Stimulated activated CD8-positive, alpha-beta memory T cell treated with anti-CD3 and anti-CD28 coated beads, Interleukin-4, amount 100 ng/mL, for 1 hour (primary cell): ENCODE data around the gene MKLN1.
"Not testable (repeated sequence)": the region's sequence is repeated elsewhere in the genome, so short reads cannot be mapped to it uniquely, and the experiment has no call there.

Source experiments
- DNase-seq, 2 donors: peaks; one replicate each; pipeline ENCODE4 v3.0.0-alpha.2; 2020; ENCODE audit warnings: low read depth in 2 of 2, low spot score in 1 of 2

The MKLN1 gene

DNA sequence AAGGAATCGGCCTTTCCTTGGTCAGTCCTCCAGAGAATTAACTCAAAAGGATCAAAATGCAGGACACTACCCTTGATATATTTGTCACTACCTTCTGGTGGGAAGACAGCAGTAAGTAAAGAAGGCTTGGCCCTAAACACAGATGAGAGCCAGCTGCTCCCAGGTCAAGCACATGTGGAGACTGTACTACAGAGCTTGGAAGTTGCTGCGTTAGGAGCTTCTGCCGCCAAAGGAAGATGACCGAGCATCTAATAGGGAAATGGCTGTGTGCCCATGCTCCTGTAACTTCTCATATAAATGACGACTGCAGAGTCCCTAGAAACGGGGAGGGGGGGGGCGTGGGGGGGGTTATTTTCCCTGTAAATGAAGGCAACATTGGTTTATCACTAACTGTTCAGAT is 169.8 kb downstream of the MKLN1 start:
- no peak for DNase-seq

- no peak for DNase-seq
These were observed 170.7 kb downstream of the MKLN1 start for GRCh38 chr7:131498237-131498885.

DNA sequence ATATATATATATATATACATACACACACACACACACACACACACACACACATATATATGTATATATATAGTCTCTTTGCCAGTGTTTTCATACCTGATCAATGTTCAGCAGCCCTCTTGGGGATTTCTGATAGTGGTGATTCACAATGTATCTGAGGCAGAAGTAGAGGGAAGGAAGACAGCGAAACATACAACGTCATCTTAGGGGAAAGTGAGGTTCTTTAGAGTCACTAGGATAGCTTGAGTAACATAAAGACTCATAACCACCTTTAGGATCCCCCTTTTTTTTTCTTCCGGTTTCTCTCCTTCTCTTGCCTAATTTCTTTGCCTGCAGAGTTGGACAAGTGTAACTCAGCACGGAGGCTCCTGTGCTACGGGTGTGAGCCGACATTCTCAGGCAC is 172.1 kb downstream of the MKLN1 start:
- DNase-seq = no peak

- no peak for DNase-seq
These were observed 172.7 kb downstream of the MKLN1 start for GRCh38 chr7:131500357-131500756.

GRCh38 chr7:131501422-131501821 is 173.7 kb downstream of the MKLN1 start:
- no peak for DNase-seq

- no peak for DNase-seq
These were observed 174.4 kb downstream of the MKLN1 start for GRCh38 chr7:131501930-131502685.

- no peak for DNase-seq
These were observed 175.3 kb downstream of the MKLN1 start for GRCh38 chr7:131502810-131503508.

GRCh38 chr7:131503639-131504038 is 176.0 kb downstream of the MKLN1 start:
- DNase-seq = no peak

- no peak for DNase-seq
These were observed 176.7 kb downstream of the MKLN1 start for GRCh38 chr7:131504157-131504899.

DNA sequence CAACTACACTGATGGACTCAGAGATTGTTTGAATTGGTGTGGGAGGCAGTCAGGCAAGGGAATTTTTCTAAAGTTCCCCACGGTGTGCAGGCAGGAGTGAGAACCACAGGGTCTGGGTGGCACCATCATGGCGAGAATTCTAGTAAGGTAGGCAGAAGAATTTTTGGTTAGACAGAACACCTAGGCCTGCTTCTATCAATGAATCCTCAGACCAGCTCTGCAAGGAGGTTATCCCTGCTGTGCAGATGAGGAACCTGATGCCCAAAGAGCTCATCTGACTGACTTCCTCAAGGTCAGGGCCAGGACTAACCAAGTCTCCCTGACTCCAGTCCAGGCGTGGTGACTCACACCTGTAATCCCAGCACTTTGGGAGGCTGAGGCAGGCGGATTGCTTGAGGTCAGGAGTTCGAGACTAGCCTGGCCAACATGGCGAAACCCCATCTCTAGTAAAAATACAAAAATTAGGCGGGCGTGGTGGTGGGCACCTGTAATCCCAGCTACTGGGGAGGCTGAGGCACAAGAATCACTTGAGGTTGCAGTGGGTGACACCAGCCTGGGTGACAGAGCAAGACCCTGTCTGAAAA is 177.5 kb downstream of the MKLN1 start:
- not testable (repeated sequence) for DNase-seq

DNA sequence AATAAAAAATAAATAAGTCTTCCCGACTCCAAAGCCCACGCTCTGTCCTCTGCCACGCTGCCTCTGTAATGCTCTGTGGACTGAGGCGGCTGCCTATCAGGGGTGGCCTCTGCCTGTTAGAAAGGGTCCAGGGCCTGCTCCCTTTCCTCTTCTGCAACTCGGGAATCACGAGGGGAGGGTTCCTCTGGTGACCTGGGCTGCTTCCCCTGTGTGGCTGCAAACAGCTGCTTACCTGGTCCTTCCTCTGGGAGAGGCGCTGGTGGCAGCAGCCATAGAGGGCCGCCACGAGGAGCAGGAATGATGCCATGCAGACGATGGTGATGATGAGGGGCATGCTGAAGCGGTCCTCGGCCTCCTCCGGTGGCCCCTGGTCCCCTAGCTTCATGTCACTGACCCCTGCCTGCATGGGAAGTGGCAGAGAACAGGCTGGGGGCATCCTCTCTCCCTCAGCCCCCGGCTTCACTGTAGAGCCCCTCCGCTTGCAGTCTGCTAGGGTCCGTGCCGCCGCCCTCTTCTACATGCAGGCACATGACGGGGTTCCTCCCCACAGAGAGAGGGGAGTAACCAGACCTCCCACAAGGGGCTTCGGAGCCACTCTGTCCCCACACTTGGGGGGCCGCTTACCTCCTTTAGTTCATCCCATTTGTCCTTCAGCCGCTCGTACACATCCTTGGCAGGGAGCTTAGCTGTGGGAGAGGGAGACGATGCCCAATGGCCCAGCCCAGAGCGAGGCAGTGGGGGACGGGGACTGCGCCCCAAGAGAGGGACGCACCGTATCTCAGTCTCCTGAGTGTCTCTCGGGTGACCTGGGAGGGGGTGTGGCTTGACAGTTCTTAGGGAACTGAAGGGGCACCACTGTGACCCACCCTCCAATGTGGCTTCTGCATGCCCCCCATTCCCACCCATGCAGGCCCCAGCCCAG is 178.2 kb downstream of the MKLN1 start:
- DNase-seq = no peak

DNA sequence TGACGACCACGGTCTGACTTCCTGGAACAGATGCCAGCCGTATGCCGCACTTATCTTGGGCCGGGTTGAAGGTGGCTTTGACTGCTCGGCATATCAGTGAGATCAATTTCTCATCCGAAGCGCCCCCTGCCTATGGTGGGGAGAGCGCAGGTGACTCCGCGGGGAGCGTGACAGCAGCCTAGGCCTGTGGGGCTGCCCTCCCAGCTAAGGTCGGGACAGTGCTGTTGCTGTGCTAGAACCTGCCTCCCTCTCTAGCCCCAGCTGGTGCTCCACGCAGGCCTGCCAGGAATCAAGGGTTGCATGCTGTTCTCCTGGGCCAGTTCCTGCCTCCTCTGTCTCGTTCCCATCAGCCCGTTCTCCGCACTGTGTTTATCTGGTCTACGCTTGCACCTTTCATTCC is 178.9 kb downstream of the MKLN1 start:
- DNase-seq = no peak

DNA sequence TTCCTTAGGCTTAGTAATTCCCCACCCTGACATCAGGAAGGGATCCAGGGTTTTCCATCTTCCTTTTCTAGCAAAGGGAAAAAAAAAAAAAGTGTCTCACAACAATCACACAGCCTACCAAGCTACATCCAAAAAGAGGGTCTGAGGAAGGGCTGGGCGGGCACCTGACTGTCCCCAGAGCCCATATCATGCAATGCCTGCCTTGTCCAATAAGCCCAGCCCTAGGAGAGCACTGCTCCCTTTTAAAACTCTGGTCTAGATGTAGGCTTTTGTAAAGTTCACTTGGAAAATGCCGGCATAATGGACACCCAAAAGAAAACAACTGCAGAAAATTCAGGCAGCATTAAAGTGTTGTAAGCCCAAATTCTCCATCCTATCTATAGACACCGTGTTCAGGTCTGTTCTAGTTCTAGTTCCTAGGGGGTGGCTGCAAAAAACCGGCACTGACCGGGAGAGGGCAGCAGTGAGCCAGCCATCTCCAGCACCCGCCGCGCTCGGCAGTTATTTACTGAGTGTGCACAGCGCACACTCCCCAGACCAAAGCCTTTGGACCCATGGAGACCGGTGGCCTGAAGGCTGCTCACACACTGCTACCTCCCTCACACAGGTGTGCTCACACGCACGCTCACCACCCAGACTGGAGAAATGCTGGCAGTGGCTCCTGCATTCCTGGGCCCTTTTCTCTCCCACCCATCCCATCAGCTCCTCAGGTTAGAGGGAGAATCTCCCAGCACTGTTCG is 180.1 kb downstream of the MKLN1 start:
- peak; percentile 50 to 65 for DNase-seq

GRCh38 chr7:131508754-131509486 is 181.2 kb downstream of the MKLN1 start:
- DNase-seq = no peak

DNA sequence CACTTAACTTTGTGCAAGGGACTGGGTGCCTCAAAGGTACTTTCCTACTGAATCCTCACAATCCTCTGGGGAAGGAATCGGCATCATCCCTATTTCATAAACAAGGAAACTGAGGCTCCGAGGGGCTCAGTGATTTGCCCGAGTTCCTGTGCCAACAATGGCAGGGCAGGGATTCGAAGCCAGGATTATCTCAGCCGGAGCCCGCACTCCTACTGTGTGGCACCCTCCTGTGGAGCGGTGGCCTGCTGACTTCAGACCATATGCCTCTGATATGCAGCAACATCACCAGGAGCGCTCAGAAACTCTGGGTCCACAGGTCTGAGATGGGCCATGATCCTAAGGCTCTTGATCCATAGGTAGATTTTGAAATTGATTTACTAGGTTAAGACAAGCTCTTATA is 182.1 kb downstream of the MKLN1 start:
- DNase-seq = no peak

- DNase-seq = no peak
These were observed 183.4 kb downstream of the MKLN1 start for GRCh38 chr7:131511071-131511470.

- DNase-seq = no peak
These were observed 184.3 kb downstream of the MKLN1 start for GRCh38 chr7:131511774-131512535.
